Peyer's patch (tissue), 4 donors: ENCODE measurements around the gene MS4A10. TPM values are rescaled to one million over a fixed set of nuclear protein-coding genes. Genes with fewer than 3 reads are reported as not detected.

Experiments
- DNase-seq, 3 donors: peaks; one replicate each; pipeline ENCODE4 v3.0.0-alpha.2; 2017 to 2019
- H3K27ac ChIP-seq, 4 donors: fragments of 200-600 bp; sonication (generic); one replicate each; pipeline ENCODE4 v1.5.1; 2016 to 2019
- H3K27me3 ChIP-seq, 2 donors: fragments of 200-600 bp; sonication (generic); one replicate each; pipeline ENCODE4 v1.5.1; 2019
- H3K36me3 ChIP-seq, 3 donors: fragments of 200-600 bp; sonication (generic); one replicate each; pipeline ENCODE4 v1.5.1; 2016 to 2019
- H3K4me1 ChIP-seq, 4 donors: fragments of 200-600 bp; sonication (generic); one replicate each; pipeline ENCODE4 v1.5.1; 2016 to 2019
- H3K4me3 ChIP-seq, 4 donors: fragments of 200-600 bp; sonication (generic); 1 replicate in 3 of 4; 2 replicates in 1 of 4; pipeline ENCODE4 v1.5.1; 2016 to 2019; ENCODE audit warnings: mild to moderate bottlenecking in 1 of 4
- H3K9me3 ChIP-seq, 4 donors: fragments of 200-600 bp; sonication (generic); one replicate each; pipeline ENCODE4 v1.5.1; 2016 to 2019; ENCODE audit warnings: mild to moderate bottlenecking in 1 of 4
- CTCF ChIP-seq, 6 experiments: fragments of 450-650 bp in 4 of 6; fragments of 200-600 bp in 2 of 6; sonication (generic) in 1 of 6; IDR thresholded peaks; one replicate each; pipeline ENCODE4 v1.5.1; 2017 to 2019; ENCODE audit warnings: antibody characterized with exemption in 6 of 6, mild to moderate bottlenecking in 3 of 6, moderate library complexity in 1 of 6
- POLR2A ChIP-seq, 2 donors: fragments of 450-650 bp; IDR thresholded peaks; one replicate each; pipeline ENCODE4 v1.5.1; 2017; ENCODE audit warnings: antibody characterized with exemption in 2 of 2, mild to moderate bottlenecking in 2 of 2, moderate library complexity in 2 of 2
- total RNA-seq, 4 donors: library from RNA; depleted of rRNA; stranded (reverse); fragments of >200 nt; gene quantifications; one replicate each; pipeline ENCODE4 v1.1.0, GENCODE V29; 2016

Gene MS4A10
- total RNA-seq, 4 donors from 2014 or later, result 5.0 to 338 (median 221) TPM

- H3K4me1 ChIP-seq, result peaks cover 0 to 10% (median 0%) of the 10 kb centered on the region in 4 donors
- H3K27me3 ChIP-seq, result no peaks in the 10 kb centered on the region
- H3K27ac ChIP-seq, result no peak overlapping the region
- no peak overlapping the region for H3K4me3 ChIP-seq
- H3K9me3 ChIP-seq, result no peaks in the 10 kb centered on the region
- no peak for DNase-seq
- TF ChIP-seq POLR2A (IDR thresholded peaks at IDR 0.05), result no peak
- TF ChIP-seq CTCF (IDR thresholded peaks at IDR 0.05), result no peak
- H3K36me3 ChIP-seq, result no peaks in the 10 kb centered on the region
Observed at GRCh38 chr11:60809249-60809648, 24.1 kb downstream of the MS4A10 start.

GRCh38 chr11:60809691-60810090 lies 24.6 kb downstream of the MS4A10 start:
- DNase-seq, result no peak
- no peak overlapping the region for H3K4me3 ChIP-seq
- no peaks in the 10 kb centered on the region for H3K36me3 ChIP-seq
- TF ChIP-seq CTCF (IDR thresholded peaks at IDR 0.05) (no peak), POLR2A (IDR thresholded peaks at IDR 0.05) (no peak)
- no peak overlapping the region for H3K27ac ChIP-seq
- peaks cover 0 to 10% (median 0%) of the 10 kb centered on the region in 4 donors for H3K4me1 ChIP-seq
- no peaks in the 10 kb centered on the region for H3K27me3 ChIP-seq
- H3K9me3 ChIP-seq, result no peaks in the 10 kb centered on the region

GRCh38 chr11:60810151-60810550 lies 25.0 kb downstream of the MS4A10 start:
- H3K36me3 ChIP-seq, result no peaks in the 10 kb centered on the region
- H3K9me3 ChIP-seq, result no peaks in the 10 kb centered on the region
- H3K27me3 ChIP-seq, result no peaks in the 10 kb centered on the region
- no peak overlapping the region for H3K4me3 ChIP-seq
- TF ChIP-seq POLR2A (IDR thresholded peaks at IDR 0.05) (no peak), CTCF (IDR thresholded peaks at IDR 0.05) (no peak)
- H3K27ac ChIP-seq, result no peak overlapping the region
- H3K4me1 ChIP-seq, result peaks cover 0 to 10% (median 0%) of the 10 kb centered on the region in 4 donors
- DNase-seq, result no peak

GRCh38 chr11:60810569-60810968 lies 25.4 kb downstream of the MS4A10 start:
- peak in 1 of 3 donors; percentile 58 for DNase-seq
- TF ChIP-seq CTCF (IDR thresholded peaks at IDR 0.05), result no peak
- no peak for TF ChIP-seq POLR2A (IDR thresholded peaks at IDR 0.05)
- Histone ChIP-seq H3K27me3 (no peaks in the 10 kb centered on the region), H3K4me1 (peaks cover 0 to 10% (median 0%) of the 10 kb centered on the region in 4 donors), H3K27ac (peak overlapping the region in 1 of 4 donors; percentile 39), H3K36me3 (no peaks in the 10 kb centered on the region), H3K9me3 (no peaks in the 10 kb centered on the region), H3K4me3 (no peak overlapping the region)

- Histone ChIP-seq H3K36me3 (no peaks in the 10 kb centered on the region), H3K9me3 (peaks cover 0 to 10% (median 4%) of the 10 kb centered on the region in 4 donors), H3K27me3 (no peaks in the 10 kb centered on the region), H3K4me3 (no peak overlapping the region), H3K27ac (no peak overlapping the region), H3K4me1 (peaks cover 0 to 10% (median 0%) of the 10 kb centered on the region in 4 donors)
- TF ChIP-seq CTCF (IDR thresholded peaks at IDR 0.05) (no peak), POLR2A (IDR thresholded peaks at IDR 0.05) (no peak)
- DNase-seq, result no peak
Observed at GRCh38 chr11:60813324-60813723, 28.2 kb downstream of the MS4A10 start.

GRCh38 chr11:60814112-60814511 lies 29.0 kb downstream of the MS4A10 start:
- no peak for TF ChIP-seq POLR2A (IDR thresholded peaks at IDR 0.05)
- no peak for TF ChIP-seq CTCF (IDR thresholded peaks at IDR 0.05)
- H3K4me1 ChIP-seq, result peaks cover 0 to 10% (median 0%) of the 10 kb centered on the region in 4 donors
- peaks cover 0 to 10% (median 4%) of the 10 kb centered on the region in 4 donors for H3K9me3 ChIP-seq
- H3K27ac ChIP-seq, result no peak overlapping the region
- H3K4me3 ChIP-seq, result no peak overlapping the region
- H3K36me3 ChIP-seq, result no peaks in the 10 kb centered on the region
- DNase-seq, result no peak
- no peaks in the 10 kb centered on the region for H3K27me3 ChIP-seq
